Common myeloid progenitor, CD34-positive (primary cell): ENCODE data around the gene ZNF197.
A peak's percentile ranks its signal among the peaks of the same experiment; 100 is the strongest.
"Not testable (repeated sequence)": the region's sequence is repeated elsewhere in the genome, so short reads cannot be mapped to it uniquely, and the experiment has no call there.

Source experiments
- CTCF ChIA-PET: fragments of 350-600 bp; sonication (Branson Sonifier 250); formaldehyde crosslinking; loops from one replicate; lab custom pipeline; 2021; ENCODE audit warnings: antibody characterized with exemption; lab: Charles Lee
- POLR2A ChIA-PET: fragments of 350-600 bp; sonication (Branson Sonifier 250); formaldehyde crosslinking; loops from one replicate; lab custom pipeline; 2021; ENCODE audit warnings: antibody characterized with exemption; lab: Charles Lee
- DNase-seq, 3 donors: peaks; one replicate each; pipeline versions ENCODE4 v3.0.0 to v3.0.0-alpha.2; 2013
- H3K27ac ChIP-seq, 2 experiments: 1 replicate in 1 of 2; 2 replicates in 1 of 2; pipeline ENCODE4 v1.7.0; 2013; ENCODE audit warnings: inconsistent platforms in 2 of 2, low read length in 2 of 2, mild to moderate bottlenecking in 2 of 2, low read depth in 1 of 2, moderate library complexity in 1 of 2; ENCODE audit not compliant: severe bottlenecking in 2 of 2, insufficient read depth in 1 of 2, poor library complexity in 1 of 2
- H3K27me3 ChIP-seq, 5 experiments: replicated peaks in 2 of 5; 1 replicate in 3 of 5; 2 replicates in 2 of 5; pipeline versions ENCODE4 v1.6.1 to v1.7.0; 2013; ENCODE audit warnings: low read length in 4 of 5, mild to moderate bottlenecking in 2 of 5, moderate library complexity in 2 of 5, inconsistent platforms in 1 of 5; ENCODE audit not compliant: insufficient read depth in 5 of 5, control insufficient read depth in 4 of 5
- H3K36me3 ChIP-seq, 4 experiments: 1 replicate in 2 of 4; 2 replicates in 2 of 4; pipeline versions ENCODE4 v1.6.1 to v1.7.0; 2013; ENCODE audit warnings: low read length in 3 of 4, control low read depth in 1 of 4, mild to moderate bottlenecking in 1 of 4; ENCODE audit not compliant: control insufficient read depth in 4 of 4, insufficient read depth in 4 of 4
- H3K4me1 ChIP-seq, 4 experiments: 1 replicate in 3 of 4; 2 replicates in 1 of 4; pipeline versions ENCODE4 v1.6.1 to v1.7.1; 2013; ENCODE audit warnings: low read length in 3 of 4, mild to moderate bottlenecking in 3 of 4, control low read depth in 1 of 4, inconsistent platforms in 1 of 4, moderate library complexity in 1 of 4; ENCODE audit not compliant: control insufficient read depth in 4 of 4, insufficient read depth in 4 of 4; ENCODE audit errors: control extremely low read depth in 1 of 4
- H3K4me3 ChIP-seq, 7 experiments: 1 replicate in 4 of 7; 2 replicates in 3 of 7; pipeline versions ENCODE4 v1.5.1 to v1.7.0; 2013; ENCODE audit warnings: mild to moderate bottlenecking in 7 of 7, low read length in 6 of 7, moderate library complexity in 6 of 7, inconsistent platforms in 2 of 7, low read depth in 2 of 7, control low read depth in 1 of 7; ENCODE audit not compliant: insufficient read depth in 4 of 7, control insufficient read depth in 1 of 7; ENCODE audit errors: extremely low read depth in 1 of 7
- H3K9me3 ChIP-seq, 5 experiments: 1 replicate in 4 of 5; 2 replicates in 1 of 5; pipeline versions ENCODE4 v1.6.1 to v1.7.1; 2013; ENCODE audit warnings: low read length in 4 of 5, mild to moderate bottlenecking in 2 of 5, inconsistent platforms in 1 of 5, low read depth in 1 of 5, moderate library complexity in 1 of 5; ENCODE audit not compliant: control insufficient read depth in 4 of 5, insufficient read depth in 2 of 5; ENCODE audit errors: control extremely low read depth in 1 of 5
- WGBS: methylation state at CpG from one replicate; pipeline ENCODE4 v1.1.5; 2013; ENCODE audit not compliant: insufficient coverage; 5-methylcytosine and 5-hydroxymethylcytosine counted together

ZNF197 gene

GRCh38 chr3:44580971-44581370 lies 43.9 kb upstream of the ZNF197 start:
- H3K4me3 ChIP-seq, H3K27ac ChIP-seq, POLR2A ChIA-PET, H3K27me3 ChIP-seq, DNase-seq, CTCF ChIA-PET: not testable (repeated sequence)
- Histone ChIP-seq H3K4me1 (peaks cover 7 to 18% (median 14%) of the 10 kb centered on the region in 4 experiments), H3K9me3 (peaks cover 2 to 38% (median 25%) of the 10 kb centered on the region in 5 experiments), H3K36me3 (peaks cover 3 to 26% (median 5%) of the 10 kb centered on the region in 4 experiments)
- 52% methylated on average over 44 of the region's 62 CpGs for WGBS

- ChIA-PET CTCF (interaction anchor here (1.9 kb wide), 1 partner anchor 18 kb away, joined by 7 read pairs; no protein-coding TSS in a partner anchor), POLR2A (interaction anchor here (0.6 to 0.8 kb wide), 2 partner anchors 41 to 100 kb away, joined by 4 to 5 read pairs; no protein-coding TSS in a partner anchor)
- peak; percentile 82 to 94 (median 91) for DNase-seq
These were observed 40.0 kb upstream of the ZNF197 start, which contains the start of gene ZNF660 for GRCh38 chr3:44584646-44585501. ZNF660 (plus strand) TSS chr3:44584964; CDS start chr3:44594194, 9,230 bp downstream.

GRCh38 chr3:44596621-44597020 lies 28.2 kb upstream of the ZNF197 start:
- H3K27ac ChIP-seq, result no peak overlapping the region
- no peaks in the 10 kb centered on the region for H3K4me1 ChIP-seq
- WGBS, result 100% methylated on average over 1 of the region's 1 CpG
- no peaks in the 10 kb centered on the region for H3K27me3 ChIP-seq
- peaks cover 22 to 58% (median 28%) of the 10 kb centered on the region in 4 experiments for H3K36me3 ChIP-seq
- DNase-seq, result no peak
- POLR2A ChIA-PET, result no interaction called here
- H3K4me3 ChIP-seq, result no peak overlapping the region
- peaks cover 29 to 84% (median 48%) of the 10 kb centered on the region in 5 experiments for H3K9me3 ChIP-seq
- CTCF ChIA-PET, result no interaction called here

More at GRCh38 chr3:44584646-44585501, 40.0 kb upstream of the ZNF197 start, which contains the start of gene ZNF660:
- Histone ChIP-seq H3K27ac (peak within 1 kb of the TSS; percentile 85 to 91), H3K4me1 (peaks cover 7 to 20% (median 14%) of the 10 kb centered on the region in 4 experiments), H3K9me3 (peaks cover 11 to 41% (median 18%) of the 10 kb centered on the region in 5 experiments), H3K27me3 (peaks cover 0 to 6% (median 0%) of the 10 kb centered on the region in 5 experiments), H3K4me3 (peak within 1 kb of the TSS; percentile 50 to 97 (median 88)), H3K36me3 (peaks cover 30 to 38% (median 33%) of the 10 kb centered on the region in 4 experiments)
- 0% methylated on average over 39 of the region's 41 CpGs for WGBS

DNA sequence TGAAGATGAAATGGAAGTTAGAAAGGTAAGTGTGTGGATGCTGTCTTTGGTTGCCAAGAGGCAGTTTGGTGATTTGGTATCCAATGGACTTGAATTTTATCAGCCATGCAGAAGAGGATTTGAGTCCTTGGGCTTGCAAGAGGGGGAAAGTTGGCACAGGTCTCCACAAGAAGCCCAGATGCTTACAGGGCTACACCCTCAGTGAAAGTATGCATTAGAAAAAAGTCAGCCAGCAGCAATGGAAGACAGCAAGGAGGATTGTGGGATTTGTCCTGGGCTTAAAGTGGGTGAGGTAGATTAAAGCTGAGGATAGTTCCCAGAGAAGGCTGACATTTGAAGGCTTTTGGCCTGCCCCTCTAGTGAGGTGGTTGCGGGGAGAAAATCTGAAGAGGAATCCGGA lies 23.1 kb upstream of the ZNF197 start:
- Histone ChIP-seq H3K27ac (no peak overlapping the region), H3K36me3 (peaks cover 0 to 21% (median 13%) of the 10 kb centered on the region in 4 experiments), H3K27me3 (no peaks in the 10 kb centered on the region), H3K4me1 (no peaks in the 10 kb centered on the region), H3K9me3 (peaks cover 9 to 74% (median 18%) of the 10 kb centered on the region in 5 experiments), H3K4me3 (no peak overlapping the region)
- no peak for DNase-seq
- WGBS, result no CpG with 5 or more reads among the region's 2 CpGs
- ChIA-PET CTCF (interaction anchor here (1.7 kb wide), 1 partner anchor 16 kb away, joined by 7 read pairs; no protein-coding TSS in a partner anchor), POLR2A (no interaction called here)

GRCh38 chr3:44612678-44613077 lies 12.2 kb upstream of the ZNF197 start:
- H3K9me3 ChIP-seq, result peaks cover 3 to 52% (median 7%) of the 10 kb centered on the region in 5 experiments
- H3K27ac ChIP-seq, result no peak overlapping the region
- ChIA-PET CTCF (no interaction called here), POLR2A (no interaction called here)
- H3K4me3 ChIP-seq, result no peak overlapping the region
- H3K4me1 ChIP-seq, result no peaks in the 10 kb centered on the region
- DNase-seq, result no peak
- no peaks in the 10 kb centered on the region for H3K27me3 ChIP-seq
- H3K36me3 ChIP-seq, result peaks cover 0 to 4% (median 2%) of the 10 kb centered on the region in 4 experiments

- DNase-seq, result no peak
- Histone ChIP-seq H3K4me1 (peaks cover 3 to 13% (median 8%) of the 10 kb centered on the region in 4 experiments), H3K4me3 (no peak overlapping the region), H3K27ac (no peak overlapping the region), H3K36me3 (peaks cover 15 to 53% (median 41%) of the 10 kb centered on the region in 4 experiments), H3K27me3 (no peaks in the 10 kb centered on the region), H3K9me3 (peaks cover 0 to 38% (median 6%) of the 10 kb centered on the region in 5 experiments)
- WGBS, result 100% methylated on average over 2 of the region's 2 CpGs
- CTCF ChIA-PET, result no interaction called here
- POLR2A ChIA-PET, result no interaction called here
These were observed 3.9 kb downstream of the ZNF197 start for GRCh38 chr3:44628716-44629115.

- POLR2A ChIA-PET, result no interaction called here
- 100% methylated on average over 1 of the region's 3 CpGs for WGBS
These were observed 7.4 kb downstream of the ZNF197 start for GRCh38 chr3:44632193-44632592.

More at GRCh38 chr3:44632193-44632592, 7.4 kb downstream of the ZNF197 start:
- no peak overlapping the region for H3K4me3 ChIP-seq
- no peak for DNase-seq
- H3K27me3 ChIP-seq, result no peaks in the 10 kb centered on the region
- no peak overlapping the region for H3K27ac ChIP-seq
- H3K9me3 ChIP-seq, result peaks cover 3 to 60% (median 10%) of the 10 kb centered on the region in 5 experiments
- peaks cover 27 to 84% (median 61%) of the 10 kb centered on the region in 4 experiments for H3K36me3 ChIP-seq
- CTCF ChIA-PET, result no interaction called here
- no peaks in the 10 kb centered on the region for H3K4me1 ChIP-seq
